K562 (cell line): ENCODE results near the gene AFF3. TPM values are rescaled to one million over a fixed set of nuclear protein-coding genes. Genes with fewer than 3 reads are reported as not detected.

Experiments used
- CHAMP1 ChIP-seq: fragments of 450-650 bp; IDR thresholded peaks from 2 replicates; pipeline ENCODE4 v1.6.1; 2016; ENCODE audit warnings: mild to moderate bottlenecking
- CHD2 ChIP-seq: IDR thresholded peaks from 2 replicates; pipeline ENCODE4 v1.6.1; 2011; ENCODE audit warnings: low read depth, low read length
- HNRNPK ChIP-seq: fragments of 200-400 bp; formaldehyde crosslinking; IDR thresholded peaks from one replicate; pipeline ENCODE4 v1.6.1; 2018; ENCODE audit warnings: mild to moderate bottlenecking, low read depth, low read length; ENCODE audit not compliant: poor library complexity, severe bottlenecking
- KLF16 ChIP-seq: IDR thresholded peaks from 2 replicates; pipeline ENCODE4 v1.6.1; 2016; ENCODE audit warnings: antibody characterized with exemption
- MNT ChIP-seq, 2 experiments: fragments of 450-650 bp; conservative IDR thresholded peaks; 2 replicates each; pipeline ENCODE4 v1.6.1; 2017; ENCODE audit warnings: mild to moderate bottlenecking in 2 of 2, moderate library complexity in 2 of 2
- SP1 ChIP-seq: sonication (generic); formaldehyde crosslinking; IDR thresholded peaks from 2 replicates; pipeline ENCODE4 v1.8.1; 2022; ENCODE audit warnings: mild to moderate bottlenecking, missing genetic modification reagents
- ZBTB11 ChIP-seq, 3 experiments: fragments of 200-800 bp in 1 of 3; fragments of 250-450 bp in 1 of 3; fragments of 450-650 bp in 1 of 3; sonication (Bioruptor Pico) in 1 of 3; sonication (Bioruptor generic) in 1 of 3; formaldehyde crosslinking in 1 of 3; IDR thresholded peaks; 2 replicates each; pipeline versions ENCODE4 v1.6.1 to v1.8.0; 2016 to 2022; ENCODE audit warnings: mild to moderate bottlenecking in 2 of 3, missing genetic modification characterization in 2 of 3, missing compliant biosample characterization in 1 of 3, moderate library complexity in 1 of 3
- ZBTB26 ChIP-seq: fragments of 450-650 bp; formaldehyde crosslinking; IDR thresholded peaks from 2 replicates; pipeline ENCODE4 v1.4.0; 2022; ENCODE audit warnings: missing genetic modification characterization
- ZNF140 ChIP-seq: fragments of 250-450 bp; sonication (Bioruptor Pico); IDR thresholded peaks from 2 replicates; pipeline ENCODE4 v1.8.0; 2021; ENCODE audit warnings: moderate library complexity, mild to moderate bottlenecking, inconsistent platforms
- ZNF280A ChIP-seq: fragments of 450-650 bp; IDR thresholded peaks from 2 replicates; pipeline ENCODE4 v1.6.1; 2018; ENCODE audit warnings: mild to moderate bottlenecking, low read depth; ENCODE audit not compliant: partially characterized antibody
- polyA plus RNA-seq, 8 experiments: library from polyadenylated mRNA; depleted of rRNA in 4 of 8; stranded (reverse) in 5 of 8; unstranded in 3 of 8; fragments of >200 nt; fragmentation: Nextera tagmentation in 2 of 8; fragmentation: Illumina TruSeq in 1 of 8; extraction: Ambion mirVana in 2 of 8; extraction: Trizol in 1 of 8; gene quantifications; 2 replicates each; pipeline versions ENCODE4 v1.2.1 to v1.2.3, GENCODE V29; 2011 to 2014; ENCODE audit warnings: inconsistent platforms in 1 of 8, missing spikeins in 1 of 8
- total RNA-seq, 7 experiments: library from RNA; depleted of rRNA in 6 of 7; stranded (reverse); fragments of >200 nt in 6 of 7; fragmentation: Illumina TruSeq in 2 of 7; extraction: Trizol in 2 of 7; gene quantifications; 2 replicates each; pipeline versions ENCODE4 v1.2.1 to v1.2.3, GENCODE V29; 2011 to 2021; ENCODE audit warnings: low replicate concordance in 1 of 7

AFF3 gene
- total and polyA plus RNA-seq, 9 of the 15 experiments (the other 6 are each of a cell fraction or from before 2014, with no cell fraction given): 0.02 to 0.11 TPM; not detected in 7

GRCh38 chr2:99771681-99772333 is 370.6 kb downstream of the AFF3 start (continued):
- TF ChIP-seq ZBTB11 (CRISPR knock-in tag; IDR thresholded peaks at IDR 0.05) (peak in 1 of 3 experiments; percentile 58; a peak in 2 of 6 replicates), HNRNPK (no peak), SP1 (no peak), ZNF280A (no peak), ZBTB26 (CRISPR knock-in tag) (0 out of 2 replicates have a peak, but pooled peaks have one; percentile 62), CHD2 (no peak), ZNF140 (CRISPR knock-in tag) (no peak), KLF16 (peak; percentile 85), MNT (conservative IDR thresholded peaks at IDR 0.05) (peak in 1 of 2 experiments; percentile 54; a peak in 1 of 4 replicates), CHAMP1 (peak; percentile 85)
